ENCODE results near the gene NOX4. TPM values are rescaled to one million over a fixed set of nuclear protein-coding genes. Genes with fewer than 3 reads are reported as not detected.

NOX4 gene
- total and polyA plus RNA-seq, 9 of the 15 experiments (the other 6 are each of a cell fraction or from before 2014, with no cell fraction given), result not detected

- in situ Hi-C loops (cut with MboI) (no loop called here), intact Hi-C loops (cut with micrococcal nuclease) (no loop called here)
- no peaks in the 10 kb centered on the region for H3K9me3 ChIP-seq (replicated peaks; ENCODE audit: control insufficient read depth, insufficient read depth, low read depth, low read length)
- ChIA-PET CTCF (ENCODE audit: low intra/inter-chr PET ratio) (no interaction called here), POLR2A (no interaction called here)
- BruUV-seq (replicated peaks), result no TSS peak
- FAIRE-seq (no peak), DNase-seq (ENCODE audit: extremely low read depth in 1 of 4, low spot score in 3 of 4) (no peak), ATAC-seq (no peak)
- H3K36me3 ChIP-seq (ENCODE audit: control insufficient read depth, insufficient read depth, low read length), result no peaks in the 10 kb centered on the region
- H4K20me1 ChIP-seq (replicated peaks; ENCODE audit: control insufficient read depth, insufficient read depth, low read length), result no peaks in the 10 kb centered on the region
- no peaks in the 10 kb centered on the region for H3K79me2 ChIP-seq (ENCODE audit: control insufficient read depth, insufficient read depth, low read length)
- H3K4me2 ChIP-seq (ENCODE audit: insufficient read depth, low read length), result no peak overlapping the region
- 0% methylated on average over 1 of the region's 1 CpG for WGBS (ENCODE audit: insufficient coverage, low coverage, missing lambda C conversion rate)
- no peaks in the 10 kb centered on the region for H3K27me3 ChIP-seq (ENCODE audit: control insufficient read depth in 2 of 2, insufficient read depth in 2 of 2, low read length in 2 of 2)
- H3K9ac ChIP-seq (ENCODE audit: insufficient read depth in 1 of 2, low read depth in 2 of 2, low read length in 2 of 2), result no peak overlapping the region
- H3K4me3 ChIP-seq, result no peak overlapping the region
- no peaks in the 10 kb centered on the region for H3K9me1 ChIP-seq (ENCODE audit: control insufficient read depth, insufficient read depth, low read length)
- H3K4me1 ChIP-seq (replicated peaks in 1 of 2; ENCODE audit: control insufficient read depth in 2 of 2, insufficient read depth in 2 of 2, low read length in 2 of 2), result no peaks in the 10 kb centered on the region
- H2AFZ ChIP-seq (ENCODE audit: low read depth, low read length), result no peak overlapping the region
- H3K27ac ChIP-seq (ENCODE audit: extremely low read depth, low read depth, low read length), result no peak overlapping the region
- TF ChIP-seq ZNF347 (CRISPR knock-in tag; IDR thresholded peaks at IDR 0.05; ENCODE audit: low read depth) (no peak), ZNF644 (tag; IDR thresholded peaks at IDR 0.05; ENCODE audit: low read depth) (no peak), UBTF (IDR thresholded peaks at IDR 0.05; ENCODE audit: borderline replicate concordance in 1 of 2, low read depth in 2 of 2, low read length in 2 of 2) (no peak), U2AF1 (optimal IDR thresholded peaks at IDR 0.05; ENCODE audit: low read depth, low read length) (no peak), ZBED1 (IDR thresholded peaks at IDR 0.05) (no peak), POU5F1 (IDR thresholded peaks at IDR 0.05; ENCODE audit: borderline replicate concordance, low read depth, low read length, partially characterized antibody) (no peak), TAL1 (IDR thresholded peaks at IDR 0.05) (no peak), PML (IDR thresholded peaks at IDR 0.05; ENCODE audit: low read length) (no peak), CEBPB (tag; IDR thresholded peaks at IDR 0.05) (no peak), NR2C2 (CRISPR knock-in tag; IDR thresholded peaks at IDR 0.05) (no peak), NR2C2 (tag; IDR thresholded peaks at IDR 0.05) (no peak)
These were observed 30.6 kb upstream of the NOX4 start for GRCh38 chr11:89521792-89522191.

Measured in K562 (cell line).